Measurements from ENCODE around the gene HUS1B.
"Not testable (repeated sequence)": the region's sequence is repeated elsewhere in the genome, so short reads cannot be mapped to it uniquely, and the experiment has no call there.

The HUS1B gene

DNA sequence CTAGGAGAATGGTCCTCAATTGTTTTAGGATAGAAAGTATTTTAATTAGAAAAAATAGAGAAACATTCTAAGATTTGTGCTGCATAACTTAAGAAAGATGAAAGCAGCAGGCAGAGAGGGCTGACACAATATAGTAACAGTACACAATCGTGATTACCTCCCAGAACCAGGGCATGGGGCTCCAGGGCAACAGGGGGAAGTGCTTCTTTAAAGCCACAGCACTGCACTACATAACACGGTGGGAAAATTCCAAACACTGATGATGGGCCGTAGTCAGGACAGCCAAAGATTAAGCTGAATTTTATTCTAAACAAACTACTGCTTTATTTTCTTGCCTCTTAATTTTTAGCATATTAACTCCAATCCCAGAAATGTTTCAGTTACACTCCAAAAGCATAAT lies 21.6 kb upstream of the HUS1B start:
- no peak for TF ChIP-seq ZFX (IDR thresholded peaks at IDR 0.05; ENCODE audit: borderline replicate concordance)
- TF ChIP-seq, protein P1, sequence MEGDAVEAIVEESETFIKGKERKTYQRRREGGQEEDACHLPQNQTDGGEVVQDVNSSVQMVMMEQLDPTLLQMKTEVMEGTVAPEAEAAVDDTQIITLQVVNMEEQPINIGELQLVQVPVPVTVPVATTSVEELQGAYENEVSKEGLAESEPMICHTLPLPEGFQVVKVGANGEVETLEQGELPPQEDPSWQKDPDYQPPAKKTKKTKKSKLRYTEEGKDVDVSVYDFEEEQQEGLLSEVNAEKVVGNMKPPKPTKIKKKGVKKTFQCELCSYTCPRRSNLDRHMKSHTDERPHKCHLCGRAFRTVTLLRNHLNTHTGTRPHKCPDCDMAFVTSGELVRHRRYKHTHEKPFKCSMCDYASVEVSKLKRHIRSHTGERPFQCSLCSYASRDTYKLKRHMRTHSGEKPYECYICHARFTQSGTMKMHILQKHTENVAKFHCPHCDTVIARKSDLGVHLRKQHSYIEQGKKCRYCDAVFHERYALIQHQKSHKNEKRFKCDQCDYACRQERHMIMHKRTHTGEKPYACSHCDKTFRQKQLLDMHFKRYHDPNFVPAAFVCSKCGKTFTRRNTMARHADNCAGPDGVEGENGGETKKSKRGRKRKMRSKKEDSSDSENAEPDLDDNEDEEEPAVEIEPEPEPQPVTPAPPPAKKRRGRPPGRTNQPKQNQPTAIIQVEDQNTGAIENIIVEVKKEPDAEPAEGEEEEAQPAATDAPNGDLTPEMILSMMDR (IDR thresholded peaks at IDR 0.05) = no peak
- no peak overlapping the region for H3K27ac ChIP-seq

DNA sequence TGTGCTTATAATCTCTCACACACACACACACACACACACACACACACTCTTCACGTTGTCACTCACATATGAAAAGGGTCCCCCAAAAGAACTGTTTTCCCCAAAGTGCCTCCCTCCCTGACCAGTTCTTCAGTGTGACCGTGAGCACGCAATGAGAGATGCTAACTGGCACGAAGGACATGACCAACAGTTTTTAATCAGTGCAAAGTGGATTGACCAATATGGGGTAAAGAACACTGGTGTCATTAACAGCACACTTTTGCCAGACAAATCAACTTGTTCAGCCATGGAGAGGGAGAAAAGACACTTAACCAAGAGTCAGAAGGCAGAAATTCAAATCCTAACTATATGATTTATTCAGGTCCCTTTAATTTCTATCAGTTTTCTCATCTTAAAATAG lies 21.0 kb upstream of the HUS1B start:
- H3K27ac ChIP-seq = no peak overlapping the region
- TF ChIP-seq, protein P1 (IDR thresholded peaks at IDR 0.05) = no peak
- TF ChIP-seq ZFX (IDR thresholded peaks at IDR 0.05; ENCODE audit: borderline replicate concordance) = no peak

DNA sequence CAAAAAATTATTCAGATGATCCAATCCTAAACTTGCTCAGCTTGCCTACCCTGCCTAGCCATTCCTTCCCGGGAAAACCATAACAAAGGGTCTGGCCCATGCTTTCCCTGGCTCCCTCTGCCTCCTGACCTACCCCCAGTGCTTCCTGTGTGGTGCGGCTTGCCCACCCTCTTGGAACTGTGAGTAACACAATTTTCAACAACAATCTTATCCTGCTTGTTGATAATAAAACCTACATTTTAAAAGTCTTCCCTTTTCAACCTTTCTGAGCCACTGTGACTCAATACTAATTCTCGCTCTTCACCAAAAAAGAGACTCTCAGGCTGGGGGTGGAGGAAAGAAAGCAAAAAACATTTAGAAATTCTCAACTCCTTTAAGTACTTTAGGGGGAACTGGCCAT lies 18.1 kb upstream of the HUS1B start:
- no peak overlapping the region for H3K27ac ChIP-seq
- TF ChIP-seq, protein P1 (IDR thresholded peaks at IDR 0.05) = no peak
- no peak for TF ChIP-seq ZFX (IDR thresholded peaks at IDR 0.05; ENCODE audit: borderline replicate concordance)

DNA sequence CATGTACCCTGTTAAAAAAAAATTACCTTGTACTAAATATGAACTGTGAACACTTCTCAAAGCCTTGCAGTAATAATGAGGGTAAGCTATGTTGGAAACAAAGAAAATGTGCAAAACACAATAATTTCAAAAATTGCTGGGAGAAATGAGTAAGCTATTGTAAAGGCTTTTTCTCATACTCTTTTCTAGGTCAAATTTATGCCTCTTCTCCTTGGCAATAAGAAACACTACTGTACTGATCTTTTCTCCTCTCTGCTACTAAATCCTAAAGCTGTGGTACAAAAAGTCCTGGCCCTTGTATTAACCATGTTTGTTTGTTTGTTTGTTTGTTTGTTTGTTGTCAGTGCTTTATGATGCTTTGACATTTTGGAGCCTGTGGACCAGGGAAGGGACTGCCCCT lies 17.5 kb upstream of the HUS1B start:
- TF ChIP-seq, protein P1 (IDR thresholded peaks at IDR 0.05) = no peak
- TF ChIP-seq ZFX (IDR thresholded peaks at IDR 0.05; ENCODE audit: borderline replicate concordance) = no peak
- H3K27ac ChIP-seq = no peak overlapping the region

DNA sequence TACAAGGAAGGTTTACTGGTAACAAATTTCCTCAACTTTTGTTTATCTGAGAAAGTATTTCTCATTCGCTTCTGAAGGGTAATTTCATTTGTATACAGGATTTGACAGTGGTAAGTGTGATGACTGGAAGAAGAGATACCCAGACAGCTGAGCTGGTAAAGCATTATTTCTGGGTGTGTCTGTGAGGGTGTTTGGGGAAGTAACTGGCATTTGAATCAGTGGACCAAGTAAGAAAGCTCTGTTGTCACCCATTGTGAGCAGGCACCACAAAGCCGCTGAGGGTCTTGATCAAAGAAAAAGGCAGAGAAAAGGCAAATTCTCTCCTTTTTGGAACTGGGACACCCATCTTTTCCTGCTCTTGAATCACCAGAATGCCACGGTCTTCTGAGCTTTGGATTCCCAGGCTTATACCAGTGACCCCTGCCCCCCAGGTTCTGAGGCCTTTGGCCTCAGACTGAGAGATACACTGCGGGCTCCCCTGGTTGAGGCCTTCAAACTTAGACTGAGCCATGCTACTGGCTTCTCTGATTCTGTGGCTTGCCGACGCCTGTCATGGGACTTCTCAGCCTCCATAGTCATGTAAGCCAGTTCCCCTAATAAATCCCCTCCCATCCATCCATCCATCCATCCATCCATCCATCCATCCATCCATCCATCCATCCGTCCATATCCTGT lies 10.5 kb upstream of the HUS1B start:
- no peak for TF ChIP-seq ZFX (IDR thresholded peaks at IDR 0.05; ENCODE audit: borderline replicate concordance)
- TF ChIP-seq, protein P1 (IDR thresholded peaks at IDR 0.05) = no peak
- no peak overlapping the region for H3K27ac ChIP-seq

DNA sequence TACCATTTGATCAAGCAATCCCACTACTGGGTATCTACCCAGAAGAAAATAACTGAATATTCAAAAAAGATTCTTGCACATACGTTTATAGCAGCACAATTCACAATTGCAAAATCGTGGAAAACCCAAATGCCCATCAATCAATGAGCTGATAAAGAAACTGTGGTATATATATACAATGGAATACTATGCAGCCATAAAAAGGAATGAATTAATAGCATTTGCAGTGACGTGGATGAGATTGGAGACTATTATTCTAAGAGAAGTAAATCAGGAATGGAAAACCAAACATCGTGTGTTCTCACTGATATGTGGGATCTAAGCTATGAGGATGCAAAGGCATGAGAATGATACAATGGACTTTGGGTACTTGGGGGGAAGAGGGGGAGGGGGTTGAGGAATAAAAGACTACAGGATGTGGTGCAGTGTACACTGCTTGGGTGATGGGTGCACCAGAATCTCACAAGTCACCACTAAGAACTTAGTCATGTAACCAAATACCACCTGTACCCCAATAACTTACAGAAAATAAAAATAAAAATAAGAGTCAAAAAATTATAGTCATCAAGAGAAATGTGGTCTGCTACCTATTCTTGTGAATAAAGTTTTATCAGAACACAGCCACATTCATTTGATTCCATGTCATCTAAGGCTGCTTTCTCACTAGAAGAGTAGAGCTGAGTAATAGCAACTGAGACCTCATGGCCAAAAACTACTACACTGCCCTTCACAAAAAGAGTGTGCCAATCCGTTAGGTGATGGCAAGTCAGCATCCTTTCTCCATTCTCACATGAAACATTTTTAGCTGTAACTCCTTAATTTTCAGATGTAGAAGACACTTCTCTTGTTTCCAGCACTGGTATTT lies 8.7 kb upstream of the HUS1B start:
- TF ChIP-seq, protein P1 (IDR thresholded peaks at IDR 0.05) = no peak
- TF ChIP-seq ZFX (IDR thresholded peaks at IDR 0.05; ENCODE audit: borderline replicate concordance) = no peak
- no peak overlapping the region for H3K27ac ChIP-seq

DNA sequence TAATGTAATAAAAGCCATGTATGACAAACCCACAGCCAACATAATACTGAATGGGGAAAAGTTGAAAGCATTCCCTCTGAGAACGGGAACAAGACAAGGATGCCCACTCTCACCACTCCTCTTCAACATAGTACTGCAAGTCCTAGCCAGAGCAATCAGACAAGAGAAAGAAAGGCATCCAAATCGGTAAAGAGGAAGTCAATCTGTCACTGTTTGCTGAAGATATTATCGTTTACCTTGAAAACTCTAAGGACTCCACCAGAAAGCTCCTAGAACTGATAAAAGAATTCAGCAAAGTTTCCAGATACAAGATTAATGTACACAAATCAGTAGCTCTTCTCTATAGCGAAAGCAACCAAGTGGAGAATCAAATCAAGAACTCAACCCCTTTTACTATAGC lies 6.9 kb upstream of the HUS1B start:
- H3K27ac ChIP-seq = not testable (repeated sequence)
